ENCODE measurements around the gene FOS. TPM values are rescaled to one million over a fixed set of nuclear protein-coding genes. Genes with fewer than 3 reads are reported as not detected.

The FOS gene
- total and polyA plus RNA-seq, 2 of the 8 experiments (the other 6 are each of a cell fraction or from before 2014, with no cell fraction given): 50.2 to 51.8 TPM

DNA sequence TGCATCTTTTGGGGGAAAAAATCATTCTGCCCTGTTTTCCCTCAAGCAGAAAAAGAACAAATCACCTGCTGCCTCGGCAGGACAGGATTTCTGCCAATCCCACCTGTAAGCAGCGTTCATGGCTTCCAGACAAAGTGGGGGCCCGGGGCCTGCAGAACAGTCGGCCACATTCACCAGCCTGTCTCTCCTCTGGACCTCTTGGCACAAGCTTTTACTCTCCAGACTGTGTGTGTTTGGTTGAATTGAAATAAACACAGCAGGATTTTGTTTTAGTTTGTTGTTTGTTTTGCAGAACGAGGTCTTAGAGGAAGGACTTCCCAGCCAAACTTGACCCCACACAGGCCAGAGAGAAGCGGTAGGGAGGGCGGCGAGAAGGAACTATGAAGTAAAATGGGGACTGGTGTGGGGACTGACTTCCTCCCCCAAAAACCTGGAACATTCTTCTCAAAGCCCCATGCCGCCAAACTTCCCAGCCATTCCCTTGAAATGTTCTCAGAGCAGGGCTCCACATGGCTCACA lies 41.7 kb upstream of the FOS start (continued):
- TF ChIP-seq, protein P1, sequence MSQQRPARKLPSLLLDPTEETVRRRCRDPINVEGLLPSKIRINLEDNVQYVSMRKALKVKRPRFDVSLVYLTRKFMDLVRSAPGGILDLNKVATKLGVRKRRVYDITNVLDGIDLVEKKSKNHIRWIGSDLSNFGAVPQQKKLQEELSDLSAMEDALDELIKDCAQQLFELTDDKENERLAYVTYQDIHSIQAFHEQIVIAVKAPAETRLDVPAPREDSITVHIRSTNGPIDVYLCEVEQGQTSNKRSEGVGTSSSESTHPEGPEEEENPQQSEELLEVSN (IDR thresholded peaks at IDR 0.05): no peak
- no peak for TF ChIP-seq SIN3A (conservative IDR thresholded peaks at IDR 0.05 in 1 of 2, IDR thresholded peaks at IDR 0.05 in 1 of 2; ENCODE audit: low read depth in 1 of 2, low read length in 2 of 2)
- TF ChIP-seq TEAD4 (IDR thresholded peaks at IDR 0.05; ENCODE audit: low read depth, low read length): no peak
- TF ChIP-seq NRF1 (IDR thresholded peaks at IDR 0.05; ENCODE audit: low read depth, low read length): no peak
- no peak for TF ChIP-seq CHD2 (IDR thresholded peaks at IDR 0.05; ENCODE audit: low read length)
- no peak for TF ChIP-seq JUND (IDR thresholded peaks at IDR 0.05; ENCODE audit: low read length)
- TF ChIP-seq, protein P2, sequence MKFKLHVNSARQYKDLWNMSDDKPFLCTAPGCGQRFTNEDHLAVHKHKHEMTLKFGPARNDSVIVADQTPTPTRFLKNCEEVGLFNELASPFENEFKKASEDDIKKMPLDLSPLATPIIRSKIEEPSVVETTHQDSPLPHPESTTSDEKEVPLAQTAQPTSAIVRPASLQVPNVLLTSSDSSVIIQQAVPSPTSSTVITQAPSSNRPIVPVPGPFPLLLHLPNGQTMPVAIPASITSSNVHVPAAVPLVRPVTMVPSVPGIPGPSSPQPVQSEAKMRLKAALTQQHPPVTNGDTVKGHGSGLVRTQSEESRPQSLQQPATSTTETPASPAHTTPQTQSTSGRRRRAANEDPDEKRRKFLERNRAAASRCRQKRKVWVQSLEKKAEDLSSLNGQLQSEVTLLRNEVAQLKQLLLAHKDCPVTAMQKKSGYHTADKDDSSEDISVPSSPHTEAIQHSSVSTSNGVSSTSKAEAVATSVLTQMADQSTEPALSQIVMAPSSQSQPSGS (IDR thresholded peaks at IDR 0.05; ENCODE audit: low read length): no peak
- TF ChIP-seq SP2 (IDR thresholded peaks at IDR 0.05; ENCODE audit: low read length): no peak
